Measurements from ENCODE around the gene KRTAP9-6.
"Not testable (repeated sequence)": the region's sequence is repeated elsewhere in the genome, so short reads cannot be mapped to it uniquely, and the experiment has no call there.

The KRTAP9-6 gene

DNA sequence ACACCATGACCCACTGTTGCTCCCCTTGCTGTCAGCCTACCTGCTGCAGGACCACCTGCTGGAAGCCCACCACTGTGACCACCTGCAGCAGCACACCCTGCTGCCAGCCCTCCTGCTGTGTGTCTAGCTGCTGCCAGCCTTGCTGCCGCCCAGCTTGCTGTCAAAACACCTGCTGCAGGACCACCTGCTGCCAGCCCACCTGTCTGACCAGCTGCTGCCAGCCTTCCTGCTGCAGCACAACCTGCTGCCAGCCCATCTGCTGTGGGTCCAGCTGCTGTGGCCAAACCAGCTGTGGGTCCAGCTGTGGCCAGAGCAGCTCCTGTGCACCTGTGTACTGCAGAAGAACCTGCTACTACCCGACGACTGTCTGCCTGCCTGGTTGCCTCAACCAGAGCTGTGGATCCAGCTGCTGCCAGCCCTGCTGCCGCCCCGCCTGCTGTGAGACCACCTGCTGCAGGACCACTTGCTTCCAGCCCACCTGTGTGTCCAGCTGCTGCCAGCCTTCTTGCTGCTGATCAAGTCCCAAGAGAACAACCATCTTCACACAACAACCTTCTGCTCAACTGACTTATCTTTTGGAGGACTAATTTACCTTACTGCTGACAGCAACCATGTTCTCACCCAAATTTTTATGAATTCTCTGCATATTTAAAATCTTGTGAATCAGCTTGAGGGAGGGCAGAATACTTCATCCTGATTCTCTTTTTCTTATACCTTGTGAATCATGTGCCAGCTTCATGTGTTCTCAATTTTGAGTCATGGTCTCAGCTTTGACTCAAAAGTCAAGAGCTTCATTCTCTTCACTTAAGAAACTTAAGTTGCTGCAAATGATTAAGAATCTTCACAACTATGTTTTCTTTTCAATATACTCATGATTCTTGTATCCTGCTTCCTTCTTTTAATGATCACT lies 9.5 kb upstream of the KRTAP9-6 start, which contains the start of gene KRTAP9-9:
Gene KRTAP9-9 (plus strand): TSS at position 4 of the 910 bp plus-strand sequence.
- peaks cover 16% of the 10 kb centered on the region for H3K4me1 Mint-ChIP-seq
- not testable (repeated sequence) for H3K27me3 Mint-ChIP-seq, H3K9me3 Mint-ChIP-seq, ATAC-seq, DNase-seq, H3K27ac Mint-ChIP-seq, H3K4me3 Mint-ChIP-seq

DNA sequence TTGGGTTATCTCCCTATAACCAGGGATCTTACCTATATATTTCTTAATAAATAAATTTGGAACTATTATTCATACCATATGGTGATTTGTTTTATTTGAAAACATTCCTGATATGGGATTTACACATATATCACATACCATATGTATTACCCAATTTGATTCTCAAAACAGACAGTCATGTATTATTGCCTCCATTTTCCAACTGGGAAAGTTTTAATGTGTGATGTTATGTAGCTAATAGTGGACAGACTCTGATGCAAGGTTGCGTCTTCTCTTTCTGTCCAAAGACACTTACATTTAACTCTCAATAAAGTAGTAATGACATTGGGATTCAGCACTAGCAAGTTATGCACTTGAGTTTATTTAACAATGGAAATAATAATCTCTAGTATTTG lies 8.9 kb upstream of the KRTAP9-6 start:
- Mint-ChIP-seq H3K9me3 (no peaks in the 10 kb centered on the region), H3K27me3 (no peaks in the 10 kb centered on the region), H3K4me3 (no peak overlapping the region), H3K4me1 (peaks cover 22% of the 10 kb centered on the region), H3K27ac (no peak overlapping the region)
- ATAC-seq (no peak), DNase-seq (no peak)

DNA sequence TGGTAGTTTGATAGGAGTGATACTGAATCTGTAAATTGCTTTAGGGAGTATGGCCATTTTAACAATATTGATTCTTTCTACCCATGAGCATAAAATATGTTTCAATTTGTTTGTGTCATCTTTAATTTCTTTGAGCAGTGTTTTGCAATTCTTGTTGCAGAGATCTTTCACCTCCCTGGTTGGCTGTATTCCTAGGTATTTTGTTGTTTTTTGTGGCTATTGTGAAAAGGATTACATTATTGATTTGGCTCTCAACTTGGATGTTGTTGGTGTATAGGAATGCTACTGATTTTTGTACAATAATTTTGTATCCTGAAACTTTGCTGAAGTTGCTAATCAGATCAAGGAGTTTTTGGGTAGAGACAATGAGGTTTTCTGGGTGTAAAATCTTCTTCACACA lies 6.8 kb upstream of the KRTAP9-6 start:
- Mint-ChIP-seq H3K27me3 (no peaks in the 10 kb centered on the region), H3K4me3 (no peak overlapping the region), H3K9me3 (no peaks in the 10 kb centered on the region), H3K27ac (no peak overlapping the region), H3K4me1 (peaks cover 15% of the 10 kb centered on the region)
- DNase-seq (no peak), ATAC-seq (no peak)

DNA sequence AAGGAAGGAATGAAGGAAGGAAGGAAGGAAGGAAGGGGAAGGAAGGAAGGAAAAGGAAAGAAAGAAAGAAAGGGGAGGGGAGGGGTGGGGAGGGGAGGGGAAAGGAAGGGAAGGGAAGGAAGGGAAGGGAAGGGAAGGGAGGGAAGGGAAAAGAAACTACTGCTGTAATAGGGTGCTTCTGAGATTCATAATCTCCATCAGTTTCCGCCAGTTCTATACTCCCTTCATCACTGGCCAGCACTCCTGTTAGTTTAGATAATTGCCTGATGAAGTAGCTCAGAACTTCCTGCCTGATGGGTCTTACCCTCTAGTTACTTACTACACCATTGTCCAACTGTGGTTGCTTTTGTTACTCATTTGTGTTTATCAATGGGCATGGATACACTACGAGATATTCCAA lies 2.0 kb upstream of the KRTAP9-6 start:
- no peaks in the 10 kb centered on the region for H3K9me3 Mint-ChIP-seq
- H3K4me1 Mint-ChIP-seq, result peaks cover 15% of the 10 kb centered on the region
- ATAC-seq (no peak), DNase-seq (no peak)
- no peaks in the 10 kb centered on the region for H3K27me3 Mint-ChIP-seq
- H3K4me3 Mint-ChIP-seq, result no peak overlapping the region
- no peak overlapping the region for H3K27ac Mint-ChIP-seq

GRCh38 chr17:41264599-41264998 lies 579 bp upstream of the KRTAP9-6 start:
- Mint-ChIP-seq H3K4me1 (peaks cover 15% of the 10 kb centered on the region), H3K27me3 (no peaks in the 10 kb centered on the region), H3K4me3 (no peak overlapping the region), H3K27ac (no peak overlapping the region), H3K9me3 (no peaks in the 10 kb centered on the region)
- ATAC-seq (no peak), DNase-seq (no peak)

- no peaks in the 10 kb centered on the region for H3K9me3 Mint-ChIP-seq
- H3K4me1 Mint-ChIP-seq, result no peaks in the 10 kb centered on the region
- DNase-seq, result no peak
- ATAC-seq, result no peak
- no peaks in the 10 kb centered on the region for H3K27me3 Mint-ChIP-seq
- no peak overlapping the region for H3K4me3 Mint-ChIP-seq
- H3K27ac Mint-ChIP-seq, result no peak overlapping the region
Measured at GRCh38 chr17:41267711-41268110, 2.5 kb downstream of the KRTAP9-6 start.

GRCh38 chr17:41271323-41271722 lies 6.1 kb downstream of the KRTAP9-6 start:
- not testable (repeated sequence) for H3K27ac Mint-ChIP-seq, DNase-seq, H3K4me3 Mint-ChIP-seq, H3K9me3 Mint-ChIP-seq, ATAC-seq, H3K4me1 Mint-ChIP-seq, H3K27me3 Mint-ChIP-seq

DNA sequence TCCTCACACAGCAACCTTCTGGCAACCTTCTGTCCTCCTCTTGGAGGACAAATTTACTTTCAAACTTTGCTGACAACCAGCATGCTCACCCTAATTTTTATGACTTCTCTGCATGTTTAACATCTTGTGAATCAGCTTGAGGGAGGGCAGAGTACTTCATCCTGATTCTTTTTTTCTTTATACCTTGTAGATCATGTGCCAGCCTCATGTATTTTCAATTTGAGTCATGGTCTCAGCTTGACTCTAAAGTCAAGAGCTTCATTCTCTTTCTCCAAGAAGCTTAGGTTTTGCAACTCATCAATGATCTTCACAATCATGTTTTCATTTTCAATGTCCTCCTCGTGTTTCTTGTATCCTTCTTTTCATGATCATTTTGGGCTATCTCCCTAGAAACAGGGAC lies 6.7 kb downstream of the KRTAP9-6 start:
- no peak for DNase-seq

GRCh38 chr17:41275648-41276190 lies 10.5 kb downstream of the KRTAP9-6 start, which contains the start of gene KRTAP9-7:
Gene KRTAP9-7 (plus strand): TSS chr17:41275698. CDS start chr17:41275698, 0 bp downstream.
- not testable (repeated sequence) for H3K9me3 Mint-ChIP-seq, H3K4me1 Mint-ChIP-seq, H3K27me3 Mint-ChIP-seq, ATAC-seq, DNase-seq, H3K27ac Mint-ChIP-seq, H3K4me3 Mint-ChIP-seq

More for the DNA sequence above, 6.7 kb downstream of the KRTAP9-6 start:
- no peak overlapping the region for H3K27ac Mint-ChIP-seq
- no peaks in the 10 kb centered on the region for H3K4me1 Mint-ChIP-seq
- H3K4me3 Mint-ChIP-seq, result no peak overlapping the region
- no peak for ATAC-seq
- peaks cover 7% of the 10 kb centered on the region for H3K27me3 Mint-ChIP-seq
- no peaks in the 10 kb centered on the region for H3K9me3 Mint-ChIP-seq

DNA sequence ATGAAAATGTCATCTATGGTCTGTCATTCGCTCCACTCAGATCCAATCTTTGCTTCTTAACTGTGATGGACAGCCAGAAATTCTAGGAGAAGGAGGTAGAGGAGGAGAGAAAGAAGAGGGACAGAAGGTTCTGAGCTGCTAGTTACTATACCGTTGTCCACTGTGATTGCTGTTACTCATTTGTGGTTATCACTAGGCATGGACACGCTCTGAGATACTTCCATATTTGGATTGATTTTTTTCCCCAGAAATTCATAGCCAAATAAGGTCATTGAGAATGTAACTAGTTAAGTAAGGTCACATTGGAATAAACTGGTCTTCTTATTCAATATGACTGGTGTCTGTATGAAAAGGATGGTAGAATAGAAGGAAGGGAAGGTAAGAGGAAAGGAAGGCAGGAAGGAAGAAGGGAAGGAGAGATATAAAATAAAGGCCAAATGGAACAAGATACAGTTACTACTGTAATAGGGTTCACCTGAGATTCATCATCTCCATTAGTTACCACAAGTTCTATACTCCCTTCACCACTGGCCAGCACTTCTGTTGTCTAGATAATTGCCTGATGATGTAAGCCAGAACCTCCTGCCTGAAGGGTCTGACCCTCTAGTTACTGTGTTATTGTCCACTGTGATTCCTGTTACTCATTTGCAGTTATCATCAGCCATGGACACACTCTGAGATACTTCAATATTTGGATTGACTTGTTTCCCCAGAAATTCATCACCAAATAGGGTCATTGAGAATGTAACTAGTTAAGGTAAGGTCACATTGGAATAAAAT lies 13.2 kb downstream of the KRTAP9-6 start:
- H3K4me1 Mint-ChIP-seq, result no peaks in the 10 kb centered on the region
- DNase-seq (no peak), ATAC-seq (no peak)
- no peak overlapping the region for H3K4me3 Mint-ChIP-seq
- H3K27ac Mint-ChIP-seq, result no peak overlapping the region
- no peaks in the 10 kb centered on the region for H3K9me3 Mint-ChIP-seq
- peaks cover 7% of the 10 kb centered on the region for H3K27me3 Mint-ChIP-seq

DNA sequence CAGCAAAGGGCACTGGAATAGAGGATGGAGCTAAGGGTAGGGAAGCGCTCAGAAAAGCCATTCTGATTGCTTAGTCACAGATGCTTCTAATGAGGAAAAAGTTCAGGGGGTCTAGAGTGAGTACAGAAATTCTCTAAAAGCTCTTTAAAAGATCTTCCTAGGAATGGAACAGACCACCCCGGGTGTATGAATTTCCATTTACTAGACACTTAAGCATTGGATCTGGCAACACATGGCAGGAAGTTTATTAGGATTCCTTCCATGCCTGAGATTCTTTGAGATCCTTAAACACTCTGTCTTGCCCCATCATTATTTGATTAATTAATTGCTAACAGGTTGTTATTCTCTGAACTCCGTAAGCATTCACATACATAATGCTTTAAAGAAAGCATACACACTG lies 18.9 kb downstream of the KRTAP9-6 start:
- DNase-seq, result no peak
- no peaks in the 10 kb centered on the region for H3K27me3 Mint-ChIP-seq
- no peak overlapping the region for H3K27ac Mint-ChIP-seq
- no peak overlapping the region for H3K4me3 Mint-ChIP-seq
- H3K9me3 Mint-ChIP-seq, result no peaks in the 10 kb centered on the region
- H3K4me1 Mint-ChIP-seq, result peaks cover 7% of the 10 kb centered on the region
- ATAC-seq, result no peak

- Mint-ChIP-seq H3K27ac (no peak overlapping the region), H3K27me3 (no peaks in the 10 kb centered on the region), H3K4me3 (no peak overlapping the region), H3K9me3 (no peaks in the 10 kb centered on the region), H3K4me1 (peaks cover 7% of the 10 kb centered on the region)
- ATAC-seq (no peak), DNase-seq (no peak)
Measured at GRCh38 chr17:41284546-41284945, 19.4 kb downstream of the KRTAP9-6 start.

DNA sequence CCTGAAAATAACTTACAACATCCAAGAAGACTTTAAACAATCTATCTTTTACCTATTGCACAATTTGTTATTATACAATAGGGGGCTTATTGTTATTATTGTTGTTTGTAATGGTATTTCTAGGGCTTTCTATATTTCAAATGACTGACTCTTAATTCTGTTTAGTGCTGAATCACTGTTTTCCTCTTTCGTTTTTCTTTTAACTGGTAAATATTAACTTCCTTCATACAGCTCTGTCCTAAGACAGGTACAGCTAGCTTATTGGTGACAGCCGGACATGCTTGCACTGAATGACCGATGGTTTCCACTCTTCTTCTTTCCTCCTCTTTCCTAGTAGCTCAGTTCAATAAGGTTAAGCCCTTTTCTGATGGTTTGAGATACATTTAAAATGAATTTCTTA lies 21.9 kb downstream of the KRTAP9-6 start:
- Mint-ChIP-seq H3K27ac (no peak overlapping the region), H3K9me3 (no peaks in the 10 kb centered on the region), H3K27me3 (no peaks in the 10 kb centered on the region), H3K4me3 (no peak overlapping the region), H3K4me1 (peaks cover 7% of the 10 kb centered on the region)
- ATAC-seq (no peak), DNase-seq (no peak)

DNA sequence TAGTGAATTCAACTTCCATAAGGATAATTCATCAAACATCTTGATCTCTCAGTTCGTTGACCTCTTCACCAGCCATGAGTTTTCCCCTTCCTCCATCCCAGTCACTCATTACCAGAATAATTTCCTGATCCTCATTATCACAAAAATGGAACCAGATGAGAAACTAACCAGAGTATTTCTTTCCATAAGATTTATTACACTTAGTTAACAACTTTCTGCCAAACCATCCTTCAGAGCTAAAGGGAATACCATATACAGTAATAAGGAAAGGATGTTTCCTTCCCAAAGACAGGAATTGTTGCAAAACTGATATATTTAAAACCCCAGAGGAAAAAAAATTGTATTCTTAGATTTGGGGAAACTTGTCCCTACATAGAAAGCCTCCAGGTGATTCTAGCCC lies 28.8 kb downstream of the KRTAP9-6 start:
- no peak overlapping the region for H3K4me3 Mint-ChIP-seq

DNA sequence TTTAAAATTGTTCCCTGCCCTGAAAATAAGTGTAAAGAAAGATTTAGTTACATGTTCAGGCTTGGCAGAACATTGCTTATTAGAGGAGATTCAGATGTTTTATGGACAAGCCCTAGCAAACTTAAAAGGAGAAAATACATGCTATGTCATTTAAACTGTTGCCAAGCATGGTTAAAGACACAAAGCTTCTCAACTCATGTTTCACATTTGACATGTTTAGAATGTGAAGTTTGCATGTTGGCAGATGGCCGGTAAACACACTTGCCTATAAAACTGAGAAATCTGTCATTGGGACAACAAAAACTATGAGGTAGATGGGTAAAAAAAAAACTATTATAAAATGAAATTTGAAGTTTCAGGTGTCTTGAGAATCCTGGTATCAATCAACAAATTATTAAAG lies 31.7 kb downstream of the KRTAP9-6 start:
- Mint-ChIP-seq H3K4me3 (no peak overlapping the region), H3K27ac (no peak overlapping the region), H3K27me3 (no peaks in the 10 kb centered on the region), H3K9me3 (no peaks in the 10 kb centered on the region), H3K4me1 (peaks cover 9% of the 10 kb centered on the region)
- ATAC-seq, result no peak
- DNase-seq, result no peak

More for the DNA sequence above, 28.8 kb downstream of the KRTAP9-6 start:
- no peak for DNase-seq
- no peak for ATAC-seq
- Mint-ChIP-seq H3K9me3 (no peaks in the 10 kb centered on the region), H3K4me1 (no peaks in the 10 kb centered on the region), H3K27ac (no peak overlapping the region), H3K27me3 (no peaks in the 10 kb centered on the region)

All from stimulated activated naive CD8-positive, alpha-beta T cell treated with anti-CD3 and anti-CD28 coated beads, Interleukin-15, amount 100 ng/mL, for 72 hours (primary cell).